Measurements from ENCODE around the gene OTOP1.
A peak's percentile ranks its signal among the peaks of the same experiment; 100 is the strongest.
"Not testable (repeated sequence)": the region's sequence is repeated elsewhere in the genome, so short reads cannot be mapped to it uniquely, and the experiment has no call there.

OTOP1 gene

DNA sequence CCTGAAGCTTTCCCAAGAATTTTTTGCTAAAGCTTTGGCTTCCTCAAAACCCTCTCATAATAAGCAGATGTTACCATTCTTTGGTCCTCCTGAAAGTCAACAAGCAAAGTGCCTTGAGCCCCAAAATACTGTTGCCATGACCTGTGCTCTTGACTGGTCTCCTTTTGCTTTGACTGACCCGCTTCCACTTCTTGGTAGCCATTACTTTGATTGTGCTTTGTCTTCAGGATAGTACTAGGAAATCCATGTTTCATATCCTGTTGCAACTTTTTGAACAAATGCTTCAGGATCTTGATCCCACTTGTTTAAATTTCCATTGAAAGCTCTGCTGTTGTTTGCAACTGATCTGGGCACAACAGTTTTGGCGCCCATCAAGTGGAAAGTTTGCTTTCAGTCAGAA, 6.9 kb upstream of the OTOP1 start:
- DNase-seq (ENCODE audit: low read depth in 2 of 2) = no peak

DNA sequence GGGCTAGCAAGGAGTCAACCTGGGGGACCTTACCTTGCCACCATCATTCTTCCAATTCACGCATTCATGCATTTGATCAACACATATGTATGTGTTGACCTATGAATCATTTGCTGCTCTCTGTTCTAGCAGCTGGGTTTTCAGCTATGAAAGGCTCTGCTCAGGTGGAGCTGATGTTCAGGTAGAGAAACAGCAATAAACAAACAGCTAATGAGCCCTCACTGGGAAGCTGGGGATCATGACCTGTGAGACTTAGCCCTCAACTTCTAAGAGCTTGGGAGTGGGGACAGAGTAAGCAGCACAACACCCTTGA, 1.6 kb upstream of the OTOP1 start:
- DNase-seq (ENCODE audit: low read depth in 2 of 2) = no peak

- no peak for DNase-seq (ENCODE audit: low read depth in 2 of 2)
Measured at GRCh38 chr4:4227510-4228355, 1.0 kb upstream of the OTOP1 start.

GRCh38 chr4:4225915-4226605, 669 bp downstream of the OTOP1 start:
- no peak for DNase-seq (ENCODE audit: low read depth in 2 of 2)

DNA sequence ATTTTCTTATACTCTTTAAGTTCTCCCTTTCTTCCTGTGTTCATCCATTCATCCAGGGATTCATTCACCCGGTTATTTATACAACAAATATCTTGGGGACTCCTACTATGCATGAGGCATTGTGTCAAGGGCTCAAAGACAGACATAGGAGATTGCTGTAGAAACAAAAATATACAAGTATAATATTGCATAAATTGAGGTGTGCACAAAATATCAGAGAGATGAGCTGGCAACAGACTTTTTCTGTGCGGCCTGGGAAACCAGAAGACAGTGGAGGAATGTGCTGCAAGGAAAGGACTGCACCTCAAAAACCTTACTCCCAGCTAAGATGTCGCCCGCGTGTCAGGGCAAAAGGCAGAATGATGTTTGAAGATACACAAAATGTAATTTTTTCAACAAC, 9.6 kb downstream of the OTOP1 start:
- no peak for DNase-seq (ENCODE audit: low read depth in 2 of 2)

DNA sequence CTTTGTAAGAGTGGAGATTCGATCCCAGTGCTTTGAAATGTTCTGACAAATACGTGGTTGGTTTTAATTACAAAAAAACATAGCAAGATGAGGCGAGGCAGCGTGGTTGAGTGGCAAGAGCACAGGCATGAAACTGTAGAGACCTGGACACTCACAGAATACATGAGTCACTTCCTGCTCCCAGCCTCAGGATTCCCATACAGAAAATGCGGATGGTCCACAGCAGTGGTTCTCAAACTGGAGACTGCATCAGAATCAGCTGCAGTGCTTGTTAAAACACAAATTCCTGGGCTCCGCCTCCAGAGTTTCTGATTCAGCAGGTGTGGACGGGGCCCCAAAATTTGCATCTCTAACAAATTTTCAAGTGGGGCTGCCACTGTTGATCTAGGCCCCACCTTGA, 10.1 kb downstream of the OTOP1 start:
- DNase-seq (ENCODE audit: low read depth in 2 of 2) = no peak

DNA sequence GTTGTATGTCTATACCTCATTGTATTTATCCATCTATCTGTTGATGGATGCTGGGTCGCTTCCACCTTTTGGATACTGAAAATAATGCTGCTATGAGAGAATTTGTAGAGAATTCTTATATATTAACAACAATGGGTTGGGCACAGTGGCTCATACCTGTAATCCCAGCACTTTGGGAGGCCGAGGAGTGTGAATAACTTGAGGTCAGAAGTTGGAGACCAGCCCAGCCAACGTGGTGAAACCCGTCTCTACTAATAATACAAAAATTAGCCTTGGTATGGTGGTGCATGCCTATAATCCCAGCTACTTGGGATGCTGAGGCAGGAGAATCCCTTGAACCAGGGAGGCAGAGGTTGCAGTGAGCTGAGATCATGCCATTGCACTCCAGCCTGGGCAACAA, 13.1 kb downstream of the OTOP1 start:
- DNase-seq (ENCODE audit: low read depth in 2 of 2) = not testable (repeated sequence)

DNA sequence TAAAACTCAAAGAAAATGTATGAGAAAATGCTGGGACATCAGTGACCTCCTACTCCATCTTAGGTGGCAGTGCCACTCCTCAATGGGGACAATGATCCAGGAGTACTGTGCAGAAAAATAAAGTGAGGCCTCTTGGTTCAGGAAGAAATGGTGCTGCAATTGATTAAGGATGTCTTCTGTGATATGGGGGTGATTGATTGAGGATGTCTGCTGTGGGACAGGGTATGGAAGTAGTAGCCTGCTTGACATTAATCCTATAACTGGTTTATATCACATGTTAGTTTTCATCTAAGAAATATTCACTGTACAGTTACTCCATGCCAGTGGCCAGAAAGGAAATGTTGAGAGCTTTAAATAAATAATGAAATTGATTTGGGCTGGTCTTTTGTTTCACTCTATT, 20.5 kb downstream of the OTOP1 start:
- no peak for DNase-seq (ENCODE audit: low read depth in 2 of 2)

- no peak for DNase-seq (ENCODE audit: low read depth in 2 of 2)
Measured at GRCh38 chr4:4204401-4204745, 22.4 kb downstream of the OTOP1 start.

DNA sequence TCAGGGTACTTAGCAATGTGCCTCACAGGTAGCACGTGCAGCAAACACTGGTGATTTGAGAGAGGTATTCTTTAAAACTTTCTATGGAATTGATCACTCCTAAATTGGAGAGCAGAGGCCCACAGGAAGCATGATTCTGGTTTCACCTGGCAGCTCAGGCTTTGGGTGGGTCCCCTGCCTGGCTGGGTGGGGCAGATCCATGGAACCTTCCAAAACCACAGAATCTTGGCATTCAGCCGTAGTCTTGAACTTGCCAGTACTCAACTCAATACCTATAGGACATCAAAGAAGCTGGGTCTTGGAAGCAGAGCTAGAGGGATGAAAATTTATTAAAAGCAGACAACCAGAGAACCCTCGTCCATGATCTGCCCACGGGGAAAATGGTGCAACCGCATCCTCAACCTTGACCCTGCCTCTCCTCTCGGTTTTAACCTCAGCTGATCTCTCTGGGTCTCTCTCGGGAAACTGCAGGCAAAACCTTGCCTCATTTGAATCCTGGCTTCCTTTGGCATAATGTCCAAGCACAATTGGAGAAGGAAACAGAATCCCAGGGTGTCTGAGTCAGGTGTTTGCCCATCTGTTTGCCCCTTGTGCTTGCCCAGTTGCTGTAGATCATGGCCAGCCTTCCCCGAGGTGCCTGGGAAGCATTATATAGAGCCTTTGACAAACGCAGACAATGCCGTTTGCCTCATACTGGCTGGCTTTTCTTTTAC, 22.9 kb downstream of the OTOP1 start:
- no peak for DNase-seq (ENCODE audit: low read depth in 2 of 2)

DNA sequence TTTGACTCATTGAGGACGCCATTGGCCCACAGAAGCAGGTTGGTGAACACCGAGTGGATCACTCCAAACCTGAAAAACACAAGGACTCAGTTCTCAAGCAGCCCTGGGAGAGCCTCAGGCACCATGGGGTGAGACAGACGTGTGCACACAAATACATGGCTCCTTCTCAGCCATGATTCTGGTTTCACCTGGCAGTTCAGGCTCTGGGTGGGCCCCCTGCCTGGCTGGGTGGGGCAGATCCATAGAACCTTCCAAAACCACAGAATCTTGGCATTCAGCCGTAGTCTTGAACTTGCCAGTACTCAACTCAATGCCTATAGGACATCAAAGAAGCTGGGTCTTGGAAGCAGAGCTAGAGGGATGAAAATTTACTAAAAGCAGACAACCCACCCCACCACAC, 24.2 kb downstream of the OTOP1 start:
- no peak for DNase-seq (ENCODE audit: low read depth in 2 of 2)

DNA sequence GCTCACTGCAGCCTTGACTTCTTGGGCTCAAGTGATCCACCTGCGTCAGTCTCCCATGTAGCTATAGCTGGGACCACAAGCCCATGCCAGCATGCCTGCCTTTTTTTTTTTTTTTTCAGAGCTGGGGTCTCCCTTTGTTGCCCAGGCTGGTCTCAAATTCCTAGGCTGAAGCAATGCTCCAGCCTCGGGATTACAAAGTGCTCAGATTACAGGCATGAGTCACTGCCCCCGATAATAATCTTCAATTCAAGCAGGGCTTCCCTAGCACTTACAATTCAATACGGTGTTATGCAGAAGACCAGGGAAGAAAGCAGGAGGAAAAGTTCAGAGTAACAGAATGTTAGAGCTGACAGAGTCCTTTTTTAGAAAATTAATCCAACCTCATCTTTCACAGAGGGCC, 26.1 kb downstream of the OTOP1 start:
- DNase-seq (ENCODE audit: low read depth in 2 of 2) = no peak

DNA sequence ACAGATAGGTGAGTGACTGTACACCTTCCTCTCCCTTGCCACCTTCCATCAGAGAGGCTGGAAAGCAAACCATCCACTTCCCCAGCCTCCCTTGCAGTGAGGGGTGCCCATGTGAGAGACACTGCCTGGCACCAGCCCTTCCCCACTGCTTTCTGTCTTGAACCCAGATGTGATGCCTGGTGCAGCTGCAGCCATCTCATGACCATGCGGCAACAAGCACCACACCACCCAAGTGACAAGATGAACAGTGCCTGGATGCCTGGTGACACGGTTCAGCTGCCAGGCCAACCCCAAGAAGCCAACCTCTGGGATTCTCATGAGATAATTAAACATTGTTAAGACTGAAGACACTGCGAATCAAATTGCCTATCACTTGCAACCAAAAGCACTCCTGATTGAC, 31.4 kb downstream of the OTOP1 start:
- DNase-seq (ENCODE audit: low read depth in 2 of 2) = no peak

GRCh38 chr4:4188557-4188956, 38.2 kb downstream of the OTOP1 start:
- not testable (repeated sequence) for DNase-seq (ENCODE audit: low read depth in 2 of 2)

DNA sequence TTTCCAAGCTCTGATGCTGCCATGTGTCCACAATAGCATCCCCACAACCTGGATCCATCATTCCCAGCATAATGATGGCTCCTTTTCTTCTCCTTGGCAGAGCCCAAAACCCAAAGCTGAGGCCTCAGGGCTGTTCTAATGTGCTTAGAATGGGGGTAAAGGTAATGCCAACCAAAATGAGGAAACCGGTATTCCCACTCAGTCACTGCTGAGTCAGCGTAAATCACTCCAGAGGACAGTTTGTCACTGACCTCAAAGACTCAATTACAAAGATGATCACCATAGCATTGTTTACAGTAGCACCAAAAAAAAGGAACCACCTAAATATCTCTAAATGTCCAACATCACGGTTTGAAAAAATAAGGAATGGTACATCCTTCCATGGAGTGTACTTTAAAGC, 41.2 kb downstream of the OTOP1 start:
- DNase-seq (ENCODE audit: low read depth in 2 of 2) = no peak

- peak in 1 of 2 donors; percentile 19 for DNase-seq (ENCODE audit: low read depth in 2 of 2)
Measured at GRCh38 chr4:4182835-4183568, 43.7 kb downstream of the OTOP1 start.

GRCh38 chr4:4170596-4171150, 56.1 kb downstream of the OTOP1 start:
- DNase-seq (ENCODE audit: low read depth in 2 of 2) = no peak

- DNase-seq (ENCODE audit: low read depth in 2 of 2) = not testable (repeated sequence)
Measured at GRCh38 chr4:4167981-4168780, 58.5 kb downstream of the OTOP1 start.

- not testable (repeated sequence) for DNase-seq (ENCODE audit: low read depth in 2 of 2)
Measured at GRCh38 chr4:4166986-4167385, 59.7 kb downstream of the OTOP1 start.

GRCh38 chr4:4165701-4166392, 60.9 kb downstream of the OTOP1 start:
- not testable (repeated sequence) for DNase-seq (ENCODE audit: low read depth in 2 of 2)

Data from stimulated activated CD4-positive, alpha-beta T cell treated with anti-CD3 and anti-CD28 coated beads, Interleukin-1b, Interleukin-23, amount 100 ng/mL, for 4 hours (primary cell).